ENCODE data around the gene TTC3.
A peak's percentile ranks its signal among the peaks of the same experiment; 100 is the strongest.
"Not testable (repeated sequence)": the region's sequence is repeated elsewhere in the genome, so short reads cannot be mapped to it uniquely, and the experiment has no call there.

TTC3 gene

DNA sequence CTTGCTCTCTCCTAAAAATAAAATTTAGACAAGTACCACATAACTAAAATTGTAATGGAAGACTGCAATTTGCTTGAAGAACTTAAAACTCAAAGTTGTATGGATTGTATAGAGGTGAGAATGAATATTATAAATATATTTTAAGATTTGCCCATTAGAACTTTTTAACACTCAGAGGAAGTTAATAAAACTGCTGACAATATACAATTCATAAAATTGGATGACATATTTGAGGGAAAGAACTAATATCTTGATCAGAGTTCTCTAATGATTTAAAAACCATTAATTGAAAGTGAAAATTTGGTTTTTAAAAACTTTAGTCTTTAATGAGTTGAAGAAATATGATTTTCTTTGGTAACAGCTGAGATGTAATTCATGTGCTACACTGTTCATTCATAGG, 20.9 kb downstream of the TTC3 start:
- ATAC-seq (ENCODE audit: low read depth) (no peak), DNase-seq (ENCODE audit: low spot score in 2 of 2) (no peak)
- H3K36me3 Mint-ChIP-seq = peaks cover 17% of the 10 kb centered on the region
- no peaks in the 10 kb centered on the region for H3K9me3 Mint-ChIP-seq
- no peak overlapping the region for H3K27ac Mint-ChIP-seq
- H3K27me3 Mint-ChIP-seq = no peaks in the 10 kb centered on the region
- no peak overlapping the region for H3K4me3 Mint-ChIP-seq
- no peaks in the 10 kb centered on the region for H3K4me1 Mint-ChIP-seq

- ATAC-seq (ENCODE audit: low read depth) (no peak), DNase-seq (ENCODE audit: low spot score in 2 of 2) (no peak)
- Mint-ChIP-seq H3K9me3 (no peaks in the 10 kb centered on the region), H3K4me1 (no peaks in the 10 kb centered on the region), H3K27me3 (no peaks in the 10 kb centered on the region), H3K4me3 (no peak overlapping the region), H3K36me3 (peaks cover 20% of the 10 kb centered on the region), H3K27ac (no peak overlapping the region)
Observed at GRCh38 chr21:37095821-37096220, 22.8 kb downstream of the TTC3 start.

DNA sequence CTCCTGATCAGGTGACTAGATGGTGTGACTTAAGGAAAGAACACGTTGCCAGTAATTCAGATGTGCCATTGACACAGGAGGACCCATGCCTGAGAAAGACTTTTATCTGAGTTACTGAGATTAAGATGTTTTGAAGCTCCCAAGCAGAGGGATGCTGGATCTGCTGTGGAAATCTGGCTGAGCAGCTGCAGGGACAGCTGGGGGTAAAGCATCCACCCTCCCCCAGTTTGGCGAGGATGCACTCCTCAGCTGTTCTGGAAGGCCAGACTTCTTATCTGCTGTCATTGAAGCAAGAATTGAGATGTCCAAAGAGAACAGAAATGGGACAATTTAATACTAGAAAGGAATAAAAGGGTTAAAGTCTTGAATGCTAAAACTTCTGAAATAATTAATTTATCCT, 25.7 kb downstream of the TTC3 start:
- peaks cover 1% of the 10 kb centered on the region for H3K9me3 Mint-ChIP-seq
- no peaks in the 10 kb centered on the region for H3K27me3 Mint-ChIP-seq
- no peaks in the 10 kb centered on the region for H3K4me1 Mint-ChIP-seq

DNA sequence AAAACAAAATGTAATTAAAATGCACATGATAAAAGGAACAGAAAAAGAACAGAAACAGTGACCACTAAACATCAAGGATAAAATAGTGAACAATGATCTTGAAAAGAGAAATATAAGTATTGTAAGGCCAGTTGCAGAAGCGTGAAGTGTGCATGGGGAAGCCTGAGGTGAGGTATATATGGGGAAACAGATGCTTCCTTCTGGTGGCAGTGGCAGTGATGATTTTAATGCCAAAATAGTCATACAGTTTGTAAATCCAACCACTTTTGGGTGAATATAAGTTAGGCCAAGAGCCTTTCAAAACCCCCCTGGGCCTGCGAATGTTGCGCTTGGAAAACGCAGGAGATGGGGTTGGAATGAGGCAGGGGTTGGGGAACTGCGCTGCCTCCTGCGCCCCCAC, 27.3 kb downstream of the TTC3 start:
- Mint-ChIP-seq H3K9me3 (peaks cover 3% of the 10 kb centered on the region), H3K4me3 (no peak overlapping the region), H3K27me3 (no peaks in the 10 kb centered on the region), H3K27ac (peak overlapping the region; percentile 72), H3K36me3 (peaks cover 22% of the 10 kb centered on the region), H3K4me1 (no peaks in the 10 kb centered on the region)
- DNase-seq (ENCODE audit: low spot score in 2 of 2) (no peak), ATAC-seq (ENCODE audit: low read depth) (no peak)

More for the DNA sequence above, 25.7 kb downstream of the TTC3 start:
- H3K36me3 Mint-ChIP-seq = peaks cover 22% of the 10 kb centered on the region
- no peak for DNase-seq (ENCODE audit: low spot score in 2 of 2)
- no peak overlapping the region for H3K4me3 Mint-ChIP-seq
- H3K27ac Mint-ChIP-seq = no peak overlapping the region
- no peak for ATAC-seq (ENCODE audit: low read depth)

DNA sequence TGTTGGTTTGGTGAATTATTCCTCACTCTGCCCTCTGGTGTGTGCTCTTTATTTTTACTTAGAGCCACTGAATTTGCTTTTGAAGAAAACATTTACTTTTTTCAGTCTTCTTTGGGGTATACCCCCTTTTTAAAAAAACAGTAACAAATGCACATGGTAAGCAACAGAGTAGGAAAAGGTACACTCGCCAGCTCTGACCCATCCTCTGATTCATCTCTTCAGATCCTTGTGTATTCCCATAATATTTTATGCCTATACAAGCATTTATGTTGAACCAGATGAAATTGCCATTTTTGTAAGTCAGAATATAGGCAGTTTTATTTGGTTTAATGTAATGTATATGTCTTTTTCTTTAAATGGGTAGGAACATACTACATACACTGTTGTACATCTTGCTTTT, 28.3 kb downstream of the TTC3 start:
- no peak for DNase-seq (ENCODE audit: low spot score in 2 of 2)
- no peak overlapping the region for H3K27ac Mint-ChIP-seq
- no peaks in the 10 kb centered on the region for H3K4me1 Mint-ChIP-seq
- H3K9me3 Mint-ChIP-seq = peaks cover 3% of the 10 kb centered on the region
- peaks cover 22% of the 10 kb centered on the region for H3K36me3 Mint-ChIP-seq
- H3K4me3 Mint-ChIP-seq = no peak overlapping the region
- H3K27me3 Mint-ChIP-seq = no peaks in the 10 kb centered on the region
- ATAC-seq (ENCODE audit: low read depth) = no peak

DNA sequence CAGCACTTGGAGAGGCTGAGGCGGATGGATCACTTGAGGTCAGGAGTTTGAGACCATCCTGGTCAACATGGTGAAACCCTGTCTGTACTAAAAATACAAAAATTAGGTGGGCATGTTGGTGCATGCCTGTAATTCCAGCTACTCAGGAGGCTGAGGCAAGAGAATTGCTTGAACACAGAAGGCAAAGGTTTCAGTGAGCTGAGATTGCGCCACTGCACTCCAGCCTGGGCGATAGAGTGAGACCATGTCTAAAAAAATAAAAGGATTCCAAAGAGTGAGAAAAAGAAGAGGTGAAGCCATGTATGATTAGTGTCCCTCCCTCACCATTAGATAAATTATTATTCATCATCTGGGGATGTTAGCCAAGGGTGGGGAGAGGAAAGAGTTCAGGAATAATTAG, 29.7 kb downstream of the TTC3 start:
- not testable (repeated sequence) for ATAC-seq (ENCODE audit: low read depth); H3K9me3 Mint-ChIP-seq; H3K27ac Mint-ChIP-seq; H3K4me1 Mint-ChIP-seq; DNase-seq (ENCODE audit: low spot score in 2 of 2); H3K4me3 Mint-ChIP-seq; H3K27me3 Mint-ChIP-seq
- peaks cover 22% of the 10 kb centered on the region for H3K36me3 Mint-ChIP-seq

GRCh38 chr21:37106998-37107397, 33.9 kb downstream of the TTC3 start:
- Mint-ChIP-seq H3K9me3 (peaks cover 3% of the 10 kb centered on the region), H3K36me3 (peaks cover 14% of the 10 kb centered on the region), H3K4me3 (no peak overlapping the region), H3K27me3 (no peaks in the 10 kb centered on the region), H3K27ac (no peak overlapping the region), H3K4me1 (no peaks in the 10 kb centered on the region)
- DNase-seq (ENCODE audit: low spot score in 2 of 2) = no peak
- ATAC-seq (ENCODE audit: low read depth) = no peak

DNA sequence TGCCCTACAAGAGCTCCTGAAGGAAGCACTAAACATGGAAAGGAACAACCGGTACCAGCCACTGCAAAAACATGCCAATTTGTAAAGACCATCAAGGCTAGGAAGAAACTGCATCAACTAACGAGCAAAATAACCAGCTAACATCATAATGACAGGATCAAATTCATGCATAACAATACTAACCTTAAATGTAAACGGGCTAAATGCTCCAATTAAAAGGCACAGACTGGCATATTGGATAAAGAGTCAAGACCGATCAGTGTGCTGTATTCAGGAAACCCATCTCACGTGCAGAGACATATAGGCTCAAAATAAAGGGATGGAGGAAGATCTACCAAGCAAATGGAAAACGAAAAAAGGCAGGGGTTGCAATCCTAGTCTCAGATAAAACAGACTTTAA, 38.0 kb downstream of the TTC3 start:
- not testable (repeated sequence) for ATAC-seq (ENCODE audit: low read depth); H3K4me1 Mint-ChIP-seq; H3K27ac Mint-ChIP-seq; H3K9me3 Mint-ChIP-seq; DNase-seq (ENCODE audit: low spot score in 2 of 2); H3K27me3 Mint-ChIP-seq; H3K4me3 Mint-ChIP-seq
- peaks cover 22% of the 10 kb centered on the region for H3K36me3 Mint-ChIP-seq

DNA sequence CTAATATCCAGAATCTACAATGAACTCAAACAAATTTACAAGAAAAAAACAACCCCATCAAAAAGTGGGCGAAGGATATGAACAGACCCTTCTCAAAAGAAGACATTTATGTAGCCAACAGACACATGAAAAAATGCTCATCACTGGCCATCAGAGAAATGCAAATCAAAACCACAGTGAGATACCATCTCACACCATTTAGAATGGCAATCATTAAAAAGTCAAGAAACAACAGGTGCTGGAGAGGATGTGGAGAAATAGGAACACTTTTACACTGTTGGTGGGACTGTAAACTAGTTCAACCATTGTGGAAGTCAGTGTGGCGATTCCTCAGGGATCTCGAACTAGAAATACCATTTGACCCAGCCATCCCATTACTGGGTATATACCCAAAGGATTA, 41.2 kb downstream of the TTC3 start:
- not testable (repeated sequence) for DNase-seq (ENCODE audit: low spot score in 2 of 2); H3K4me3 Mint-ChIP-seq; H3K27ac Mint-ChIP-seq; H3K9me3 Mint-ChIP-seq; H3K27me3 Mint-ChIP-seq; H3K4me1 Mint-ChIP-seq; ATAC-seq (ENCODE audit: low read depth)
- peaks cover 15% of the 10 kb centered on the region for H3K36me3 Mint-ChIP-seq

DNA sequence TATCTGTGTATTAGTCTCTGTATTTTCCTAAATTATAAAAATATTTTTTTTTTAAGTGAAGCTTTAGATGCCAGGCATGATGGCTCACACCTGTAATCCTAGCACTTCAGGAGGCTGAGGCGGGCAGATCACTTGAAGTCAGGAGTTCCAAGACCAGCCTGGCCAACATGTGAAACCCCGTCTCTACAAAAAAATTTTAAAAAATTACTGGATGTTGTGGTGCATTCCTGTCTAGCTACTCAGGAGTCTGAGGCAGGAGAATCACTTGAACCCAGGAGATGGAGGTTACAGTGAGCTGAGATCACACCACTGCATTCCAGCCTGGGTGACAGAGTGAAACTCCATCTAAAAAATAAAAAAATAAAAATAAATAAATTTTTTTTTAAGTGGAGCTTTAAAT, 43.4 kb downstream of the TTC3 start:
- H3K4me3 Mint-ChIP-seq; ATAC-seq (ENCODE audit: low read depth); H3K4me1 Mint-ChIP-seq; DNase-seq (ENCODE audit: low spot score in 2 of 2); H3K27ac Mint-ChIP-seq; H3K27me3 Mint-ChIP-seq; H3K9me3 Mint-ChIP-seq: not testable (repeated sequence)
- H3K36me3 Mint-ChIP-seq = peaks cover 18% of the 10 kb centered on the region

GRCh38 chr21:37117204-37117603, 44.1 kb downstream of the TTC3 start:
- Mint-ChIP-seq H3K27ac (no peak overlapping the region), H3K4me1 (no peaks in the 10 kb centered on the region), H3K4me3 (no peak overlapping the region), H3K36me3 (peaks cover 15% of the 10 kb centered on the region), H3K27me3 (no peaks in the 10 kb centered on the region), H3K9me3 (no peaks in the 10 kb centered on the region)
- DNase-seq (ENCODE audit: low spot score in 2 of 2) (no peak), ATAC-seq (ENCODE audit: low read depth) (no peak)

DNA sequence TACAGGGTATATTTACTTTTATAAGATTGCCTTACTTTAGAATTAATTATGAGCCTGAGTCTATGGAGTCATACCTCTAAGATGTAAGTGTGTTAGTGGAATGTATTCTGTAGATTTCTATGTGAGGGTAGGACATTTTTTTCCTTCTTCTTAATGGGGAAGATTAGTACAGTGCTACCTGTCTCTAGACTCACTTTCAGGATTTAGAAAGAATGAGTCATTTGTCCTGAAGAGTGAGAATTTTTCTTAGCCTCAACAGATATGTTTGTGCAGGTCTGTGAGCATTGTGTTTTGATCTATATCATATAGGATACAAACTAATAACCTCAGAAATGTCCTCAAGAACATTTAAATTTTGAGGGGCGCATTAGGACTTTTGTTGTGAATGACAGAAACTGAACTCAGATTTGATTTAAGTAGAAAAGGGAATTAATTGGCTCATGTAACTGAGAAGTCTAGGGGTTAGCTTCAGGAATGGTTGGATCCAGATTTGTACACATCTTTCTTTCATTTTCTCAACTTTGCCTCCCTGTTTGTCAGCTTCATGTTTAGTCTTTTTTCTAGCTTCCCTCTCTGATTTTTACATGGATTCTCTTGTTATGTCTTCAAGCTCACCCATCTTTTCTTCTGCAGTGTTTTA, 45.3 kb downstream of the TTC3 start:
- Mint-ChIP-seq H3K9me3 (no peaks in the 10 kb centered on the region), H3K27me3 (no peaks in the 10 kb centered on the region), H3K36me3 (peaks cover 19% of the 10 kb centered on the region), H3K4me1 (no peaks in the 10 kb centered on the region), H3K27ac (peak overlapping the region; percentile 37), H3K4me3 (no peak overlapping the region)
- ATAC-seq (ENCODE audit: low read depth) (no peak), DNase-seq (ENCODE audit: low spot score in 2 of 2) (no peak)

GRCh38 chr21:37119421-37120218, 46.6 kb downstream of the TTC3 start:
- Mint-ChIP-seq H3K27ac (peak overlapping the region; percentile 37), H3K27me3 (no peaks in the 10 kb centered on the region), H3K9me3 (no peaks in the 10 kb centered on the region), H3K4me1 (no peaks in the 10 kb centered on the region), H3K36me3 (peaks cover 21% of the 10 kb centered on the region), H3K4me3 (no peak overlapping the region)
- DNase-seq (ENCODE audit: low spot score in 2 of 2) = no peak
- ATAC-seq (ENCODE audit: low read depth) = no peak

DNA sequence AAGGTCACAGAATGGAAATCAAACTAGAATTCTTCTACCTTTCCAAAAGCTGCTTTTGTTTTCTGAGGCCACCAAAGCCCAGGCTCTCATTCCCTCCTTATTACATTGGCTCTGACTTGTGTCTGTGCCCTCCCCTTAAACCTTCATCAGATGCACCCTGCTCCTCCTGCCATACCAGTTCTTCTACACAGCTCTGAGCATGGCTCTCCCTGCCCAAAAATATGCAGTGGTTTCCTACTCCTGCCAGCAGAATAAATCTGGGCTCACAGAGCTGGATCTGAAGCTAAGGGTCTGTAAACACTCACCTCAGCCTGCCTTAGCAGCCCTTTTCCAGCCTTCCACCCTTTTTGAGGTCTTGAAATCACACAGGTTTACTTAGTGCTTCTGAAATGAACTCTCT, 55.0 kb downstream of the TTC3 start:
- ATAC-seq (ENCODE audit: low read depth) (no peak), DNase-seq (ENCODE audit: low spot score in 2 of 2) (no peak)
- Mint-ChIP-seq H3K36me3 (peaks cover 36% of the 10 kb centered on the region), H3K27ac (peak overlapping the region; percentile 81), H3K9me3 (no peaks in the 10 kb centered on the region), H3K4me1 (no peaks in the 10 kb centered on the region), H3K4me3 (no peak overlapping the region), H3K27me3 (no peaks in the 10 kb centered on the region)

- ATAC-seq (ENCODE audit: low read depth) (no peak), DNase-seq (ENCODE audit: low spot score in 2 of 2) (no peak)
- Mint-ChIP-seq H3K9me3 (no peaks in the 10 kb centered on the region), H3K27ac (no peak overlapping the region), H3K4me1 (no peaks in the 10 kb centered on the region), H3K4me3 (no peak overlapping the region), H3K27me3 (no peaks in the 10 kb centered on the region), H3K36me3 (peaks cover 48% of the 10 kb centered on the region)
Observed at GRCh38 chr21:37130971-37131370, 57.9 kb downstream of the TTC3 start.
